ENCODE results near the gene ADAMTSL4. TPM values are rescaled to one million over a fixed set of nuclear protein-coding genes. Genes with fewer than 3 reads are reported as not detected.

Gene ADAMTSL4
- polyA plus RNA-seq, 1 experiment: 8.6 TPM

DNA sequence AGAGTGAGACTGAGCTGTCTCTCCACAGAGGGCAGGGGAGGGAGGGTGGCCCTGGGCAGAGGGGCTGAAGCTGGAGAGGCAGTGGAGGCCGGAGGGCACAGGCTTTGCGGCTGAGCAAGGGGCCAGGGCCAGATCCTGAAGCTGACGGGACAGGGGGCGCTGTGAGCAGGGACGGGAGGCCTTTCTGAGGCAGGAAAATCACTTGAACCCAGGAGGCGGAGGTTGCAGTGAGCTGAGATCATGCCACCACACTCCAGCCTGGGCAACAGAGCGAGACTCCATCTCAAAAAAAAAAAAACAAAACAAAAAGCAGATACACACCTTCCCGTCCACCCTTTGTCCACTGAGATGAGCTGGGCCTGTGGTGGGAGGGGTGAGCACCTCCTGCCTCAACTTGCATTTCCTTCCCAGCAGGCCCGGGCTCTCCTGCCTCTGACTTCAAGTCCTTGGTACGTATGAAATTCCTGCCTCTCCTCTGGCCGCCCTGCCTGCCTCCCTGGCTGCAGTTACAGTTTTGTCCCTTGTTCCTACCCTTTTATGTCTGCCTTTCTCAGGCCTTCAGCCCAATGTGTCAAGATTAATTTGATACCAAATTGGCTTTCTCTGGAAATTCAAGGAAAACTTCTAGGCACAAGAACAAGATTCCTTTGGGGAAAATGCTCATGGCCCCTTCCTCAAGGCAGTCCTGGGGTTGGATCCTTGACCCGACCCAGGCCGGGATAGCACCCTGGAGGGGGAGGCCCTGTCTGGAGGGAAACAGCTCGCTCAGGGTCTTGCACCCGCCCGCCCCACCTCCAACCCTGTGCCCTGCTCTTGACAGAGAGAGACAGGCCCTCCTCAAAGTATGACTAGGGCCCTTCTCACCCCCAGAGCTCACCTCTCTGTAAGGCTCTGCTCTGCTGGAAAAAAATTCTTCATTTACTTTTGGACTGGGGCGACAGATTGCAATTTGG is 11.2 kb upstream of the ADAMTSL4 start:
- POLR2A ChIA-PET: interaction anchor here (0.6 to 0.7 kb wide), 2 partner anchors 22 to 520 kb away, joined by 4 to 17 read pairs; partner anchors contain the start of gene FALEC
- Histone ChIP-seq H3K27me3 (ENCODE audit: control insufficient read depth, insufficient read depth, low read length) (no peaks in the 10 kb centered on the region), H3K4me3 (ENCODE audit: low read depth, low read length) (no peak overlapping the region), H3K36me3 (ENCODE audit: control insufficient read depth, insufficient read depth, low read length) (no peaks in the 10 kb centered on the region)
- no peak for DNase-seq (ENCODE audit: low read depth)
- TF ChIP-seq CTCF (IDR thresholded peaks at IDR 0.05; ENCODE audit: insufficient read depth, low read depth, low read length): 0 out of 2 replicates have a peak, but pooled peaks have one; percentile 16
- CTCF ChIA-PET: interaction anchor here (1.2 to 1.3 kb wide), 2 partner anchors 9 to 275 kb away, joined by 3 to 6 read pairs; no protein-coding TSS in a partner anchor

DNA sequence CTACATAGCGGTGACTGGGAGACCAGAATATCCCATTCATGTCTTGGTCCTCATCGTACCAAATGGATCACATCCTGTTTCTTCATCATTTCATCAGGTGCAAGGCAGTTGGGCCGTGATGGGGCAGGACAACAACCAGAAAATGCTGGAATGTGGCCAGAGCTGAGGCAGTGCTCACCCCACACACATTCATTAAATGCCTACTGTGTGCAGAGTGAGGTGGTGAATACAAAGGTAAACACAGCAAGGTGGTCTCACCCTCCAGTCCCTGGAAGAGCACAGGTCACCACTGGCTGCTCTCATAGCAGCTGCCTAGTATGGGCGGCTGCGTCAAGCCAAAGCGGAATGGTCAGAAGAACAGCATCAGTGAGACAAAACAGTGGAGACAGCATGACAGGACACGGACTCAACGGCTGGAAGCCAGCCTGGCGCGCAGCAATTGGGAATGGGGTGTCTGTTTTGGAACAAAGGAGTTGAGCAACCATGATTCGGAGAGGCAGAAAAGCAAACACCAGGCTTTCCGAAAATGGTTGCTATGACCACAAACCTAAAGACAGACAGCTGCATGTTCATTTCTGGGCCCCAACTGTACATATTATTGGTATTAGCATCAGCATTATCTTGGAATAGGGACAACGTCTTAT is 5.6 kb upstream of the ADAMTSL4 start:
- Histone ChIP-seq H3K36me3 (ENCODE audit: control insufficient read depth, insufficient read depth, low read length) (no peaks in the 10 kb centered on the region), H3K4me3 (ENCODE audit: low read depth, low read length) (no peak overlapping the region), H3K27me3 (ENCODE audit: control insufficient read depth, insufficient read depth, low read length) (no peaks in the 10 kb centered on the region)
- ChIA-PET CTCF (interaction anchor here (0.6 to 1.5 kb wide), 4 partner anchors 11 to 30 kb away, joined by 3 to 5 read pairs (median 3); no protein-coding TSS in a partner anchor), POLR2A (no interaction called here)
- TF ChIP-seq CTCF (IDR thresholded peaks at IDR 0.05; ENCODE audit: insufficient read depth, low read depth, low read length): no peak
- no peak for DNase-seq (ENCODE audit: low read depth)

DNA sequence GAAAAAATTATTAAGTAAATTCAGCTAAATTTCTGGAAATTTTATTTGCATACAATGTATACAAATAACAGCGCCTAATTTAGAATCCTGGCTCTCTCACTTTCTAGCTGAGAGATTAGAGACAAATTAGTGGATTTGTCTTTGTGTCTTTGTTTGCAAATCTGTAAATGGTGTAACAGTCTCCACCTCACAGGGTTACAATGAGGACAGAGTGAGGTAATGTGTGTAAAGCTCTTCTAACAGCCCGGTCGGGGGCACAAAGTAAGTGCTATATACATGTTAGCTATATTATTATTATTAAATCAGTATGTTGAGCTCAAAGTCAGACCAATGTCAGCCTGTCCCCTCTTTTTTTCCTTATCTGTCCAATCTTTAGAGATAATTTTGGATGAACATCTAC is 5.0 kb upstream of the ADAMTSL4 start:
- CTCF ChIA-PET: interaction anchor here (0.6 to 1.5 kb wide), 4 partner anchors 12 to 31 kb away, joined by 3 to 5 read pairs (median 3); no protein-coding TSS in a partner anchor
- no peaks in the 10 kb centered on the region for H3K36me3 ChIP-seq (ENCODE audit: control insufficient read depth, insufficient read depth, low read length)
- TF ChIP-seq CTCF (IDR thresholded peaks at IDR 0.05; ENCODE audit: insufficient read depth, low read depth, low read length): no peak
- no peak for DNase-seq (ENCODE audit: low read depth)
- H3K4me3 ChIP-seq (ENCODE audit: low read depth, low read length): no peak overlapping the region
- H3K27me3 ChIP-seq (ENCODE audit: control insufficient read depth, insufficient read depth, low read length): no peaks in the 10 kb centered on the region
- POLR2A ChIA-PET: no interaction called here

- no peak for DNase-seq (ENCODE audit: low read depth)
- POLR2A ChIA-PET: interaction anchor here (0.6 kb wide), 1 partner anchor 460 kb away, joined by 3 read pairs; no protein-coding TSS in a partner anchor
- no peaks in the 10 kb centered on the region for H3K27me3 ChIP-seq (ENCODE audit: control insufficient read depth, insufficient read depth, low read length)
- no peaks in the 10 kb centered on the region for H3K36me3 ChIP-seq (ENCODE audit: control insufficient read depth, insufficient read depth, low read length)
- CTCF ChIA-PET: interaction anchor here (4.1 kb wide), 1 partner anchor 13 kb away, joined by 21 read pairs; no protein-coding TSS in a partner anchor
- no peak overlapping the region for H3K4me3 ChIP-seq (ENCODE audit: low read depth, low read length)
- no peak for TF ChIP-seq CTCF (IDR thresholded peaks at IDR 0.05; ENCODE audit: insufficient read depth, low read depth, low read length)
These were observed 3.6 kb upstream of the ADAMTSL4 start for GRCh38 chr1:150545486-150546032.

Measured in BJ (cell line).